ENCODE data around the gene TBC1D10B. TPM values are rescaled to one million over a fixed set of nuclear protein-coding genes. Genes with fewer than 3 reads are reported as not detected.

TBC1D10B gene
- total RNA-seq, 1 experiment from 2014 or later: 38.4 TPM

- Histone ChIP-seq H3K36me3 (replicated peaks; ENCODE audit: control insufficient read depth, insufficient read depth, low read length) (no peaks in the 10 kb centered on the region), H3K27me3 (ENCODE audit: control insufficient read depth, insufficient read depth, low read length) (no peaks in the 10 kb centered on the region)
Observed at GRCh38 chr16:30381291-30382041, 11.2 kb upstream of the TBC1D10B start.

DNA sequence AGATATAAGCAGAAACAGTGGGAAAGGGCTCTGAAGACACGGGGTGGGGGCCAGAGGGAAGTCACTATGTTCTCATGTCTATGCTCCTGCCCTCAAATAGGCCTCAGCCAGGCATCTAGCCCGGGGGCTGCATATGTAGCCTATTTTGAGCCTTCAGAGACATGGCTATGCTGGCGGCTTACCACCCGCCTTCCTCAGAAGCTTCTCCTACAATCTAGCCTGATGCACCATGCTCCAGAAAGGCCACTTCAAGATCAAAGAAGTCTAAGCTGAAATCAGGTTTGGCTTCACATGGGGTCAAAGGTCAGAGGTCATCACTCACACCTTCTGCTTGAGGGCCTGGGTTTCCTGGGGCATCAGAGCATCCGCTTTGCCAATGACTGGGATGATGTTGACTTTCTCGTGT is 10.5 kb upstream of the TBC1D10B start:
- DNase-seq: no peak
- no peaks in the 10 kb centered on the region for H3K27me3 ChIP-seq (ENCODE audit: control insufficient read depth, insufficient read depth, low read length)

More at GRCh38 chr16:30381291-30382041, 11.2 kb upstream of the TBC1D10B start:
- H3K4me3 ChIP-seq (ENCODE audit: insufficient read depth, low read depth, low read length): no peak overlapping the region
- no peak for DNase-seq

DNA sequence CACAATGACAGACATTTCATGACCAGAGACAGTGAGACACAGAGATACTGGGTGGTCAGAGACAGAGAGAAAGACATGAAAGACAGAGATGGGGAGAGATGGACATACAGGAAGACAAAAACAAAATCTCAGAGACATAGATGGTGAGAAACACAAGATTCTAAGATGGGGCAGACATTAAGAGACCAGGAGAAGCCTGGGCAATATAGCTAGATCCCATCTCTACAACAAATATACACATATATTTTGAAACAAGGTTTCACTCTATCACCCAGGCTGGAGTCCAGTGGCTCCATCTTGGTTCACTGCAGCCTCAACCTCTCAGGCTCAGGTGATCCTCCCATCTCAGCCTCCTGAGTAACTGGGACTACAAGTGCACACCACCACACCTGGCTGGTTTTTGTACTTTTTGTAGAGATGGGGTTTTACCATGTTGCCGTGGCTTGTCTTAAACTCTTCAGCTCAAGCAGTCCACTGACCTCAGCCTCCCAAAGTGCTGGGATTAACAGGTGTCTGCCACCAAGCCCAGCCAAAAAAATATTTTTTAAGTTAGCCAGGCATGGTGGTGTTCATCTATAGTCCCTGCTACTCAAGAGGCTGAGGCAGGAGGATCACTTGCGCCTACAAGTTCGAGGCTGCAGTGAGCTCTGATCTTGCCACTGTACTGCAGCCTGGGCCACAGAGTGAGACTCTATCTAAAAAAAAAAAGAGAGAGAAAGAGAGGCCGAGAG is 9.9 kb upstream of the TBC1D10B start:
- DNase-seq: no peak
- Histone ChIP-seq H3K36me3 (replicated peaks; ENCODE audit: control insufficient read depth, insufficient read depth, low read length) (no peaks in the 10 kb centered on the region), H3K4me3 (ENCODE audit: insufficient read depth, low read depth, low read length) (no peak overlapping the region), H3K27me3 (ENCODE audit: control insufficient read depth, insufficient read depth, low read length) (no peaks in the 10 kb centered on the region)

More for the DNA sequence above, 10.5 kb upstream of the TBC1D10B start:
- Histone ChIP-seq H3K4me3 (ENCODE audit: insufficient read depth, low read depth, low read length) (no peak overlapping the region), H3K36me3 (replicated peaks; ENCODE audit: control insufficient read depth, insufficient read depth, low read length) (no peaks in the 10 kb centered on the region)

DNA sequence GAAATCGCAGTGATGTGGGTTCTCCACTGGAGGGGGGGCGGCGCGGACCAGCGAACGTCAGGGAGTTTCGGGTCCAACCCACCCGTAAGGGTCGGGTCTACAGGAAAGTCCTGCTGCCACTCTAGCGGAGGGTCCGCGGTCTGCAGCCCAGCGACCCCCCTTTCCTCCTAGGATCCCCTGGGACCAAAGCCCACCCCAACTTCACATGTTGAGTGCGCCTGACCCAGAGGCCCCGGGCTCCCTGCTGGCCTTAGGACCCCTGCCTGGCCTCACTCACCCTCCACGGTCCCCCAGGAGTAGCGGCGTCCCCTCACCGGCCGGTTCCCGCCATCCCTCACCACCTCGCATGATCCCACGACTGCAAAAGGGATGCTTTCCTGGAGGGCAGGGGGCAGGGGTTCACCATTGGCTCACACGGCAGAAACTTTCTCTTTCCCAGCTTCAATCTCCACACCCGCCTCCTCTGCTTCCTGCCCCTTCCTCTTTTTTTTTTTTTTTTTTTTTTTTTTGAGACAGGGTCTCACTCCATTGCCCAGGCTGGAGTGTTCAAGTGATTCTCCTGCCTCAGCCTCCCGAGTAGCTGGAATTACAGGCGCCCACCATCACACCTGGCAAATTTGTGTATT is 9.0 kb upstream of the TBC1D10B start:
- H3K27me3 ChIP-seq (ENCODE audit: control insufficient read depth, insufficient read depth, low read length): no peaks in the 10 kb centered on the region
- peak overlapping the region; percentile 89 for H3K4me3 ChIP-seq (ENCODE audit: insufficient read depth, low read depth, low read length)
- peak; percentile 61 for DNase-seq
- no peaks in the 10 kb centered on the region for H3K36me3 ChIP-seq (replicated peaks; ENCODE audit: control insufficient read depth, insufficient read depth, low read length)

GRCh38 chr16:30378236-30379157 is 8.2 kb upstream of the TBC1D10B start:
- H3K36me3 ChIP-seq (replicated peaks; ENCODE audit: control insufficient read depth, insufficient read depth, low read length): no peaks in the 10 kb centered on the region
- H3K27me3 ChIP-seq (ENCODE audit: control insufficient read depth, insufficient read depth, low read length): no peaks in the 10 kb centered on the region
- H3K4me3 ChIP-seq (ENCODE audit: insufficient read depth, low read depth, low read length): peak overlapping the region; percentile 89
- peak; percentile 100 for DNase-seq

GRCh38 chr16:30377812-30378235 is 7.5 kb upstream of the TBC1D10B start:
- no peaks in the 10 kb centered on the region for H3K36me3 ChIP-seq (replicated peaks; ENCODE audit: control insufficient read depth, insufficient read depth, low read length)
- H3K27me3 ChIP-seq (ENCODE audit: control insufficient read depth, insufficient read depth, low read length): no peaks in the 10 kb centered on the region
- peak; percentile 92 for DNase-seq
- peak overlapping the region; percentile 68 for H3K4me3 ChIP-seq (ENCODE audit: insufficient read depth, low read depth, low read length)

- Histone ChIP-seq H3K36me3 (replicated peaks; ENCODE audit: control insufficient read depth, insufficient read depth, low read length) (no peaks in the 10 kb centered on the region), H3K27me3 (ENCODE audit: control insufficient read depth, insufficient read depth, low read length) (no peaks in the 10 kb centered on the region), H3K4me3 (ENCODE audit: insufficient read depth, low read depth, low read length) (peak overlapping the region; percentile 68)
- DNase-seq: no peak
Observed at GRCh38 chr16:30377050-30377811, 6.9 kb upstream of the TBC1D10B start.

DNA sequence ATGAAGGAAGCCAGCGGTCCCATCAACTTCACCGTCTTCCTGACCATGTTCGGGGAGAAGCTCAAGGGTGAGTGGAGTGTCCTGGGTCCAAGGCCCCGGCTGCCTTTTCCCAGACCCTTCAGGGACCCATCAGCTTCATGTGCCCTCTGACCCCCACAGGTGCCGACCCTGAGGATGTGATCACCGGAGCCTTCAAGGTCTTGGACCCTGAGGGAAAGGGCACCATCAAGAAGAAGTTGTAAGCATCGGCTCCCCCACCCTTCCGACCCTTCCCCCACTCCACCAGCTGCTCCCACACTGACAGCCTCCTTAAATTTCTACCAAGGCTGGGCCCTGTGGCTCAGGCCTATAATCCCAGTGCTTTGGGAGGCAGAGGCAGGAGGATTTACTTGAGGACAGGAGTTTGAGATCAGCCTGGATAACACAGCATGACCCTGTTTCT is 6.2 kb upstream of the TBC1D10B start:
- no peaks in the 10 kb centered on the region for H3K27me3 ChIP-seq (ENCODE audit: control insufficient read depth, insufficient read depth, low read length)
- no peak overlapping the region for H3K4me3 ChIP-seq (ENCODE audit: insufficient read depth, low read depth, low read length)
- H3K36me3 ChIP-seq (replicated peaks; ENCODE audit: control insufficient read depth, insufficient read depth, low read length): no peaks in the 10 kb centered on the region
- no peak for DNase-seq

GRCh38 chr16:30375864-30376263 is 5.6 kb upstream of the TBC1D10B start:
- H3K27me3 ChIP-seq (ENCODE audit: control insufficient read depth, insufficient read depth, low read length): no peaks in the 10 kb centered on the region
- no peak for DNase-seq
- no peak overlapping the region for H3K4me3 ChIP-seq (ENCODE audit: insufficient read depth, low read depth, low read length)
- no peaks in the 10 kb centered on the region for H3K36me3 ChIP-seq (replicated peaks; ENCODE audit: control insufficient read depth, insufficient read depth, low read length)

DNA sequence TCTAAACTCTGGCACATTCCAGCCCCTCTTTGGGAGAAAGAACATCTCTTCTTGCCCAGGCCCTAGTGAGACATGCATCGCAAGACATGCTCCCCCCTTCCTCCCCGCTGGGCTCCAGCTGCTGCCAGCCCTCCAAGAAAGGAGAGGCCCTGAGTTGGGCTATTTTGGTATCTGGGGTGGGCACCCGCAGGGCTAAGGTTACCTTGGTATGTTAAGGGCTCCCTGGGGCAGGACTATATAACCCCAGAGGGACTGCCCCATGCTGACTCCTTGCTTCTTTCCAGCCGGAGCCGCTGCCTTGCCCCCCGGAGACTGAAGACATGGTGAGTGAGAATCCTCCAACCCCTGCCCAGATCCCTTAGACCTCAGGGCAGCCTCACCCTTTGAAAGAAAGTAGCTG is 4.2 kb upstream of the TBC1D10B start, which contains the start of gene MYL11:
TSS of gene MYL11 (plus strand) at position 265 of the 400 bp plus-strand sequence. CDS start at position 321, 56 bp downstream.
- no peaks in the 10 kb centered on the region for H3K36me3 ChIP-seq (replicated peaks; ENCODE audit: control insufficient read depth, insufficient read depth, low read length)

DNA sequence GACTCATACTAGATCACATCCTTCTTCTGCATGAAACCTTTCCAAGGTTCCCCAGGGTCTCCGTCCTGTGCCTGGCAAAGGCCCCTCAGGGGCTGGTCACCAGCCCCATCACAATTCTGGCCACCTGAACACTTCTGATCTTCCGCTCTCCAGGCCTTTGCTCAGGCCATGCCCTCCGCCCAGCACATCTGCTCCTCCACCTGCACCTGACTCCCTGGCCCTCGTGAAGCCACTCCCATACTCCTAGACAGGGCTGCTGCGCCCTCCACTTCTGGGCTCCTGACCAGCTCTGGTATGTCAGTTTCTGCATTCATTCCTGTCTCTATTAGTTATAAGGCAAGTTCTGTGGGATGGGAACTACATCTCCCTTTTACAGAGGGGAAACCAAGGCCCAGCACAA is 2.4 kb upstream of the TBC1D10B start:
- Histone ChIP-seq H3K4me3 (ENCODE audit: insufficient read depth, low read depth, low read length) (no peak overlapping the region), H3K36me3 (replicated peaks; ENCODE audit: control insufficient read depth, insufficient read depth, low read length) (no peaks in the 10 kb centered on the region), H3K27me3 (ENCODE audit: control insufficient read depth, insufficient read depth, low read length) (no peaks in the 10 kb centered on the region)
- DNase-seq: no peak

More for the DNA sequence above, 4.2 kb upstream of the TBC1D10B start, which contains the start of gene MYL11:
- DNase-seq: no peak
- no peaks in the 10 kb centered on the region for H3K27me3 ChIP-seq (ENCODE audit: control insufficient read depth, insufficient read depth, low read length)
- H3K4me3 ChIP-seq (ENCODE audit: insufficient read depth, low read depth, low read length): no peak within 1 kb of the TSS

DNA sequence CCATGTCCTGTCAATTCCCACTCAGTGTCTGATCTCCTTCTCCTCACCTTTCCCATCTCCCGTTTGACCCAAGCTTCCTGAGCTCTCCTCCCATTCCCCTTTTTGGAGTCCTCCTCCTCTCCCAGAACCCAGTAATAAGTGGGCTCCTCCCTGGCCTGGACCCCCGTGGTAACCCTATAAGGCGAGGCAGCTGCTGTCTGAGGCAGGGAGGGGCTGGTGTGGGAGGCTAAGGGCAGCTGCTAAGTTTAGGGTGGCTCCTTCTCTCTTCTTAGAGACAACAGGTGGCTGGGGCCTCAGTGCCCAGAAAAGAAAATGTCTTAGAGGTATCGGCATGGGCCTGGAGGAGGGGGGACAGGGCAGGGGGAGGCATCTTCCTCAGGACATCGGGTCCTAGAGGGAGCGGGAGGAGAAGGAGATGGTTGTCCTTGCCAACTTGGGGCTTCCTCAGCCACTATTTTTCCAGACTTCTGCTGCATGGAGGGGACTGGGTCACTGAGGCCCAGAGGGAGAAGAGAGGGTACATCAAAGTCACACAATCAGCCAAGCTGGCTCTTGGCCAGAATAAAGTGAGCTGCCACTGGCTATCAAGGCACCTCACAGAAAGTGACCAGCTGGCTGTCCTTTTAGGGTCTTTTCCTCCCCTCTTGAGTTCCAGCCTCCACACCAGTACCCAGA is 1.9 kb upstream of the TBC1D10B start:
- Histone ChIP-seq H3K36me3 (replicated peaks; ENCODE audit: control insufficient read depth, insufficient read depth, low read length) (no peaks in the 10 kb centered on the region), H3K27me3 (ENCODE audit: control insufficient read depth, insufficient read depth, low read length) (no peaks in the 10 kb centered on the region), H3K4me3 (ENCODE audit: insufficient read depth, low read depth, low read length) (no peak overlapping the region)
- no peak for DNase-seq

- peak overlapping the region; percentile 43 for H3K4me3 ChIP-seq (ENCODE audit: insufficient read depth, low read depth, low read length)
- DNase-seq: no peak
- H3K36me3 ChIP-seq (replicated peaks; ENCODE audit: control insufficient read depth, insufficient read depth, low read length): no peaks in the 10 kb centered on the region
- no peaks in the 10 kb centered on the region for H3K27me3 ChIP-seq (ENCODE audit: control insufficient read depth, insufficient read depth, low read length)
Observed at GRCh38 chr16:30371248-30371816, 1.0 kb upstream of the TBC1D10B start.
